Lung (tissue), 12 donors: ENCODE data around the gene ARID5B. TPM values are rescaled to one million over a fixed set of nuclear protein-coding genes. Genes with fewer than 3 reads are reported as not detected.
A peak's percentile ranks its signal among the peaks of the same experiment; 100 is the strongest.

Experiments used
- ATAC-seq: fragments of 200-7000 bp; cut with Tn5 transposase; one replicate; pipeline ENCODE4 v1.9.1; 2020; ENCODE audit warnings: moderate number of reproducible peaks; ENCODE audit not compliant: insufficient read depth, low FRiP score
- DNase-seq, 3 donors: peaks; one replicate each; pipeline ENCODE4 v3.0.0-alpha.2; 2013 to 2017
- H3K27ac ChIP-seq, 2 donors: one replicate each; pipeline ENCODE4 v1.5.1; 2013; ENCODE audit warnings: mild to moderate bottlenecking in 2 of 2, moderate library complexity in 2 of 2, control low read depth in 1 of 2, inconsistent platforms in 1 of 2, low read depth in 1 of 2, low read length in 1 of 2
- H3K27me3 ChIP-seq, 3 donors: one replicate each; pipeline ENCODE4 v1.5.1; 2013; ENCODE audit warnings: low read length in 2 of 3; ENCODE audit not compliant: control insufficient read depth in 3 of 3, insufficient read depth in 3 of 3
- H3K36me3 ChIP-seq, 4 donors: one replicate each; pipeline ENCODE4 v1.5.1; 2013; ENCODE audit warnings: low read length in 4 of 4, mild to moderate bottlenecking in 1 of 4, moderate library complexity in 1 of 4; ENCODE audit not compliant: control insufficient read depth in 4 of 4, insufficient read depth in 4 of 4
- H3K4me1 ChIP-seq, 5 donors: one replicate each; pipeline ENCODE4 v1.5.1; 2013; ENCODE audit warnings: low read length in 5 of 5, mild to moderate bottlenecking in 2 of 5, moderate library complexity in 1 of 5; ENCODE audit not compliant: control insufficient read depth in 5 of 5, insufficient read depth in 5 of 5
- H3K4me3 ChIP-seq: one replicate; pipeline ENCODE4 v1.5.1; 2013; ENCODE audit warnings: mild to moderate bottlenecking, control low read depth, moderate library complexity
- H3K9ac ChIP-seq, 2 donors: one replicate each; pipeline ENCODE4 v1.5.1; 2013; ENCODE audit warnings: low read length in 2 of 2, control low read depth in 1 of 2; ENCODE audit not compliant: insufficient read depth in 1 of 2
- H3K9me3 ChIP-seq, 4 donors: one replicate each; pipeline ENCODE4 v1.5.1; 2013; ENCODE audit warnings: low read length in 3 of 4, mild to moderate bottlenecking in 1 of 4, moderate library complexity in 1 of 4; ENCODE audit not compliant: control insufficient read depth in 4 of 4, insufficient read depth in 3 of 4
- WGBS, 2 donors: extraction: QIAGEN DNeasy Blood & Tissue Kit; methylation state at CpG; one replicate each; pipeline ENCODE4 v1.1.7; 2013; 5-methylcytosine and 5-hydroxymethylcytosine counted together
- polyA plus RNA-seq, 2 donors: library from polyadenylated mRNA; stranded (reverse); fragments of 200-250 nt; gene quantifications; one replicate each; pipeline ENCODE4 v1.2.1, GENCODE V29; 2013
- total RNA-seq, 2 donors: library from RNA; depleted of rRNA in 1 of 2; stranded (reverse); fragments of >200 nt in 1 of 2; gene quantifications; one replicate each; pipeline ENCODE4 v1.2.1, GENCODE V29; 2014 to 2021
- TF ChIP-seq, protein P1 (sequence below): IDR thresholded peaks from 2 replicates; pipeline ENCODE4 v1.5.1; 2012; ENCODE audit warnings: mild to moderate bottlenecking; ENCODE audit errors: control extremely low read depth, extremely low read depth
- donor health status: control.
- donor health status: control.
- donor health status: Bipolar disorder and iron deficiency.
- donor health status: healthy.
- donor health status: DM: yes; HTN: yes; CAD: no.

Gene ARID5B
- total and polyA plus RNA-seq, 4 donors, result 7.8 to 95.3 (median 22.0) TPM

DNA sequence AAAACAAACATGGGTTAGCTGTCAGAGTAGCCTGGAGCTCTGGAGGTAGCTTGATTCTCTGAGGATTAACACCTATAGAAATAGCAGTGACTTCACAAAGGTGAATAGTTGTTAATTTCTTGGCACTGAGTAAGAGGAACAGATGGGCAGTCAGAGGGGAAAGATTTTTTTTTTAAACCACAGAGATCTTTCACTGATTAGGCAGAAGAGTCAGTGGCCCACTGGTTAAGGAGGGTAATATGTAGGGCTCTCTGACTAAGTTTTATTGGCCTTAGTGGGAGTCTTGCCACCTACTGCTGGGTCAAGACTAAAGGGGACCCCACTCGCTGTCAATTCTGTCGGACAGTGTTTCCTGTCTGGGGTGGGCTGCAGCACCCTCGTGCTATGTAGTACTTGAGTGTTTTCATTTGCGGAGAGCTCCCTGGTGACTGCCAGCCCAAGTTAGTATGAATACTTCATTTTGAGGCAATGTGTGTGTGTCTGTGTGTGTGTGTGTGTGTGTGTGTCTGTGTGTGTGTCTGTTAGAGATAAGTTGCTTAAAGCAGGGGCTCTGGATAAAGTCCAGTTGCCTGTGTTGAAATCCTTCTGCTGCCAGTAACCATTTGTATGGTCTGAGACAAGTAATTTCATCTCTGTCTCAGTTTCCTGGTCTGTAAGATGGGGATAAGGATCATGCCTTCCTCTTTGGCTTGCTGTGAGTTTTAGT lies 145.2 kb downstream of the ARID5B start:
- Histone ChIP-seq H3K4me3 (no peak overlapping the region), H3K9ac (no peak overlapping the region), H3K4me1 (peaks cover 2 to 56% (median 39%) of the 10 kb centered on the region in 5 donors), H3K36me3 (peaks cover 0 to 3% (median 0%) of the 10 kb centered on the region in 4 donors), H3K27me3 (no peaks in the 10 kb centered on the region), H3K27ac (peak overlapping the region in 1 of 2 donors; percentile 99), H3K9me3 (no peaks in the 10 kb centered on the region)
- no peak for ATAC-seq
- WGBS, 2 donors, result 27 to 45% methylated on average over 4 of the region's 4 CpGs
- DNase-seq, result peak; percentile 64 to 86 (median 75)
- TF ChIP-seq, protein P1, sequence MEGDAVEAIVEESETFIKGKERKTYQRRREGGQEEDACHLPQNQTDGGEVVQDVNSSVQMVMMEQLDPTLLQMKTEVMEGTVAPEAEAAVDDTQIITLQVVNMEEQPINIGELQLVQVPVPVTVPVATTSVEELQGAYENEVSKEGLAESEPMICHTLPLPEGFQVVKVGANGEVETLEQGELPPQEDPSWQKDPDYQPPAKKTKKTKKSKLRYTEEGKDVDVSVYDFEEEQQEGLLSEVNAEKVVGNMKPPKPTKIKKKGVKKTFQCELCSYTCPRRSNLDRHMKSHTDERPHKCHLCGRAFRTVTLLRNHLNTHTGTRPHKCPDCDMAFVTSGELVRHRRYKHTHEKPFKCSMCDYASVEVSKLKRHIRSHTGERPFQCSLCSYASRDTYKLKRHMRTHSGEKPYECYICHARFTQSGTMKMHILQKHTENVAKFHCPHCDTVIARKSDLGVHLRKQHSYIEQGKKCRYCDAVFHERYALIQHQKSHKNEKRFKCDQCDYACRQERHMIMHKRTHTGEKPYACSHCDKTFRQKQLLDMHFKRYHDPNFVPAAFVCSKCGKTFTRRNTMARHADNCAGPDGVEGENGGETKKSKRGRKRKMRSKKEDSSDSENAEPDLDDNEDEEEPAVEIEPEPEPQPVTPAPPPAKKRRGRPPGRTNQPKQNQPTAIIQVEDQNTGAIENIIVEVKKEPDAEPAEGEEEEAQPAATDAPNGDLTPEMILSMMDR, result no peak

DNA sequence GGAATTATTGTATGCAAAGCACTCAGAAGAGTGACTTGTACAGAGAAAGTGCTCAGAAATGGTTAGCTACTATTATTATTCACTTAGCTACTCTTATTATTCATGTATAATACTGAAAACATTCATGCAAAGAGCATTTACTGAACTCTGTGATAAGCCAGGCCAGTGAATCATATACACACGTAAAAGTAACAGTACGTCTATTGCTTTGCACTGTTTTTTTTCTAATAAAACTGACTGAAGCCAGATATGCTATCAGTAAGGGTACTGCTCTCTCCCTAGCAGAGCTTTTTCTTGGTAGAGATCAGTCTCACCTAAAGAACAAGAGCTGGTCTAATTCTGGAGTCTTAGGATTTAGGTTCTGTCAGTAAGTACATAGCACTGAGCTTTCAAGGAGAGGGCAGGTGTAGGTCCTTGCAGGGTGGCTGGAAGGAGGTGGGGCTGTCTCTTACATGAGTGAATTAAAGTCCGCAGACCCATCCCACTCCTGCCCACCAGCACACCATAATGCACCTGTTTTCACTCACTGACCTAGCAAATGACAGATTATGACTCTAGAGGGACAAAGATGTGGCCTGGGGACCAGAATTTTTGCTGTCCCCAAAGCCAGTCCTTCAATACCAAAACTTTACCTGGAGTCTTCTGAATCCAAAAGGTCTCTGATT lies 145.9 kb downstream of the ARID5B start:
- Histone ChIP-seq H3K27ac (peak overlapping the region; percentile 30 to 99), H3K4me3 (no peak overlapping the region), H3K36me3 (peaks cover 0 to 8% (median 2%) of the 10 kb centered on the region in 4 donors), H3K27me3 (no peaks in the 10 kb centered on the region), H3K9ac (no peak overlapping the region), H3K9me3 (no peaks in the 10 kb centered on the region), H3K4me1 (peaks cover 2 to 58% (median 40%) of the 10 kb centered on the region in 5 donors)
- 85 to 91% methylated on average over 3 of the region's 3 CpGs for whole genome bisulfite sequencing, 2 donors
- ATAC-seq, result no peak
- no peak for DNase-seq
- TF ChIP-seq, protein P1, result no peak

DNA sequence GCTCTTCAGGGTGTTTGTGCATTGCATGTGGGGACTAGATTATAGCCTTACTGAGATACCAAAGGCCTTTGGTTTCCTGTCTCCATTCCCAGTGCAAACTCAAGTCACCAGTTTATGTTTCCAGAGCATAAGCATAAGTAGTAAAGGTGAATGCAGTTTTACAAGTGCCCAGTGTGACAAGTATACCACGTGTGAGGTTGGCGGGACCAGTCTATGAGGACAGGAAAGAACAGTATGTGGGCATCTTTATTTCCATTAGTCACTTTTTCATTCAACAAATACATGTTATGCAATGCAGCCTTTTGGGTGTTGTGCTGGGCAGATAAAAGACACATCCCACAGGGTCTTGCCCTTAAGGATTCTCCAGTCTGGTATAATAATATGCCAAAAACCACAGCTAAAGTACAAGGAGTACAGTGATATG lies 146.5 kb downstream of the ARID5B start:
- H3K27me3 ChIP-seq, result no peaks in the 10 kb centered on the region
- peaks cover 0 to 14% (median 7%) of the 10 kb centered on the region in 4 donors for H3K36me3 ChIP-seq
- H3K9ac ChIP-seq, result no peak overlapping the region
- TF ChIP-seq, protein P1, result no peak
- WGBS, 2 donors, result 57 to 62% methylated on average over 2 of the region's 2 CpGs
- H3K9me3 ChIP-seq, result no peaks in the 10 kb centered on the region
- H3K4me3 ChIP-seq, result no peak overlapping the region
- H3K4me1 ChIP-seq, result peaks cover 2 to 58% (median 40%) of the 10 kb centered on the region in 5 donors
- no peak for DNase-seq
- ATAC-seq, result no peak
- peak overlapping the region; percentile 30 to 99 for H3K27ac ChIP-seq
